MCF 10A (cell line): ENCODE data around the gene SUSD1. TPM values are rescaled to one million over a fixed set of nuclear protein-coding genes. Genes with fewer than 3 reads are reported as not detected.
"Not testable (repeated sequence)": the region's sequence is repeated elsewhere in the genome, so short reads cannot be mapped to it uniquely, and the experiment has no call there.

Source experiments
- BruUV-seq: library from RNA; stranded (reverse); fragments of 400-500 nt; replicated peaks from 2 replicates; lab custom pipeline; 2021; lab: Mats Ljungman, UMichigan
- CTCF ChIA-PET: fragments of 300-600 bp; sonication (Branson Sonifier 250); formaldehyde crosslinking; extraction: SDS; loops from one replicate; lab custom pipeline; 2021; ENCODE audit warnings: antibody characterized with exemption, inconsistent platforms; lab: Yijun Ruan, JAX
- POLR2A ChIA-PET: fragments of 300-600, 350-650 bp; sonication (Branson Sonifier 250); formaldehyde crosslinking; extraction: SDS; loops from one replicate; lab custom pipeline; 2020; ENCODE audit warnings: antibody characterized with exemption, inconsistent platforms; lab: Yijun Ruan, JAX
- DNase-seq: peaks from one replicate; pipeline ENCODE4 v3.0.0-alpha.2; 2018; ENCODE audit not compliant: unreplicated experiment
- H3K27ac Mint-ChIP-seq: one replicate; pipeline ENCODE4 v1.8.0; 2022; ENCODE audit warnings: mild to moderate bottlenecking, low read depth, mixed read lengths; ENCODE audit not compliant: unreplicated experiment
- H3K27me3 Mint-ChIP-seq: one replicate; pipeline ENCODE4 v1.8.0; 2022; ENCODE audit warnings: mixed read lengths; ENCODE audit not compliant: insufficient read depth, unreplicated experiment
- H3K36me3 Mint-ChIP-seq: one replicate; pipeline ENCODE4 v1.8.0; 2022; ENCODE audit warnings: mild to moderate bottlenecking, moderate library complexity, mixed read lengths; ENCODE audit not compliant: insufficient read depth, unreplicated experiment
- H3K4me1 Mint-ChIP-seq: one replicate; pipeline ENCODE4 v1.8.0; 2022; ENCODE audit warnings: mixed read lengths; ENCODE audit not compliant: insufficient read depth, unreplicated experiment
- H3K4me3 Mint-ChIP-seq: one replicate; pipeline ENCODE4 v1.8.0; 2022; ENCODE audit warnings: mild to moderate bottlenecking, moderate library complexity, mixed read lengths; ENCODE audit not compliant: unreplicated experiment
- H3K9me3 Mint-ChIP-seq: one replicate; pipeline ENCODE4 v1.8.0; 2022; ENCODE audit warnings: mixed read lengths; ENCODE audit not compliant: unreplicated experiment
- CTCF ChIP-seq: fragments of 200-600 bp; IDR thresholded peaks from one replicate; pipeline ENCODE4 v1.8.0; 2022; ENCODE audit warnings: antibody characterized with exemption, mild to moderate bottlenecking; ENCODE audit not compliant: unreplicated experiment
- intact Hi-C: fragments of 100-400 bp; cut with micrococcal nuclease; formaldehyde crosslinking; loops from 2 replicates; pipeline ENCODE4 v1.14.1; 2022
- total RNA-seq: library from RNA; stranded (reverse); gene quantifications from 2 replicates; pipeline ENCODE4 v1.2.3, GENCODE V29; 2022

SUSD1 gene
- total RNA-seq, 1 experiment from 2014 or later = 2.0 TPM

GRCh38 chr9:112198646-112199045, 23.5 kb upstream of the SUSD1 start:
- Mint-ChIP-seq H3K36me3 (peaks cover 26% of the 10 kb centered on the region), H3K9me3 (no peaks in the 10 kb centered on the region), H3K4me1 (peaks cover 7% of the 10 kb centered on the region), H3K27me3 (no peaks in the 10 kb centered on the region), H3K27ac (no peak overlapping the region), H3K4me3 (no peak overlapping the region)
- intact Hi-C loops = no loop called here
- POLR2A ChIA-PET = no interaction called here
- DNase-seq = no peak
- TF ChIP-seq CTCF = no peak
- no TSS peak for BruUV-seq
- CTCF ChIA-PET = interaction anchor here (1.0 kb wide), 1 partner anchor 15 kb away, joined by 4 read pairs; no protein-coding TSS in a partner anchor

- H3K27me3 Mint-ChIP-seq = no peaks in the 10 kb centered on the region
- intact Hi-C loops = no loop called here
- peaks cover 16% of the 10 kb centered on the region for H3K36me3 Mint-ChIP-seq
- POLR2A ChIA-PET = interaction anchor here (0.8 to 1.4 kb wide), 3 partner anchors 11 to 82 kb away, joined by 3 to 5 read pairs (median 3); no protein-coding TSS in a partner anchor
- no peaks in the 10 kb centered on the region for H3K9me3 Mint-ChIP-seq
- no peak overlapping the region for H3K27ac Mint-ChIP-seq
- no peaks in the 10 kb centered on the region for H3K4me1 Mint-ChIP-seq
- TF ChIP-seq CTCF = no peak
- no peak overlapping the region for H3K4me3 Mint-ChIP-seq
- no peak for DNase-seq
- CTCF ChIA-PET = interaction anchor here (0.5 to 1.0 kb wide), 2 partner anchors 82 to 116 kb away, joined by 3 to 7 read pairs; no protein-coding TSS in a partner anchor
- no TSS peak for BruUV-seq
Measured at GRCh38 chr9:112194969-112195431, 19.9 kb upstream of the SUSD1 start.

- BruUV-seq = no TSS peak
- CTCF ChIA-PET = interaction anchor here (0.5 to 1.2 kb wide), 3 partner anchors 57 to 81 kb away, joined by 3 read pairs; no protein-coding TSS in a partner anchor
- H3K27me3 Mint-ChIP-seq = no peaks in the 10 kb centered on the region
Measured at GRCh38 chr9:112193572-112194288, 18.6 kb upstream of the SUSD1 start.

GRCh38 chr9:112190320-112190719, 15.2 kb upstream of the SUSD1 start:
- not testable (repeated sequence) for H3K4me1 Mint-ChIP-seq

More at GRCh38 chr9:112193572-112194288, 18.6 kb upstream of the SUSD1 start:
- DNase-seq = no peak
- intact Hi-C loops = no loop called here
- H3K27ac Mint-ChIP-seq = no peak overlapping the region
- TF ChIP-seq CTCF = no peak
- POLR2A ChIA-PET = interaction anchor here (1.4 kb wide), 1 partner anchor 12 kb away, joined by 5 read pairs; no protein-coding TSS in a partner anchor
- H3K4me1 Mint-ChIP-seq = no peaks in the 10 kb centered on the region
- no peak overlapping the region for H3K4me3 Mint-ChIP-seq
- H3K9me3 Mint-ChIP-seq = no peaks in the 10 kb centered on the region
- peaks cover 6% of the 10 kb centered on the region for H3K36me3 Mint-ChIP-seq

More at GRCh38 chr9:112190320-112190719, 15.2 kb upstream of the SUSD1 start:
- DNase-seq, CTCF ChIA-PET, H3K4me3 Mint-ChIP-seq, H3K9me3 Mint-ChIP-seq, POLR2A ChIA-PET, H3K27me3 Mint-ChIP-seq, H3K27ac Mint-ChIP-seq, H3K36me3 Mint-ChIP-seq, BruUV-seq, intact Hi-C loops: not testable (repeated sequence)
